NCI-H2029 (cell line): ENCODE data around the gene NT5C2.
A peak's percentile ranks its signal among the peaks of the same experiment; 100 is the strongest.

Experiments used
- DNase-seq: peaks from one replicate; lab custom pipeline; 2025; lab: John Stamatoyannopoulos, UW

Gene NT5C2

GRCh38 chr10:103055105-103055504 lies 138.0 kb downstream of the NT5C2 start:
- DNase-seq = no peak

GRCh38 chr10:103054621-103055020 lies 138.5 kb downstream of the NT5C2 start:
- no peak for DNase-seq

- DNase-seq = no peak
Measured at GRCh38 chr10:103053659-103054581, 139.2 kb downstream of the NT5C2 start.

- DNase-seq = no peak
Measured at GRCh38 chr10:103049237-103049636, 143.8 kb downstream of the NT5C2 start.

- no peak for DNase-seq
Measured at GRCh38 chr10:103047381-103047780, 145.7 kb downstream of the NT5C2 start.

- no peak for DNase-seq
Measured at GRCh38 chr10:103045961-103046360, 147.1 kb downstream of the NT5C2 start.

GRCh38 chr10:103044942-103045489 lies 148.1 kb downstream of the NT5C2 start:
- DNase-seq = no peak

GRCh38 chr10:103042908-103043307 lies 150.2 kb downstream of the NT5C2 start:
- no peak for DNase-seq

GRCh38 chr10:103042129-103042528 lies 150.9 kb downstream of the NT5C2 start:
- DNase-seq = peak; percentile 14

GRCh38 chr10:103041391-103041790 lies 151.7 kb downstream of the NT5C2 start:
- no peak for DNase-seq

- no peak for DNase-seq
Measured at GRCh38 chr10:103040418-103040817, 152.7 kb downstream of the NT5C2 start.

- no peak for DNase-seq
Measured at GRCh38 chr10:103038570-103038969, 154.5 kb downstream of the NT5C2 start.
